ENCODE measurements around the gene HSF4. TPM values are rescaled to one million over a fixed set of nuclear protein-coding genes. Genes with fewer than 3 reads are reported as not detected.

Gene HSF4
- total RNA-seq, 2 experiments from 2014 or later: 8.1 to 17.0 TPM

DNA sequence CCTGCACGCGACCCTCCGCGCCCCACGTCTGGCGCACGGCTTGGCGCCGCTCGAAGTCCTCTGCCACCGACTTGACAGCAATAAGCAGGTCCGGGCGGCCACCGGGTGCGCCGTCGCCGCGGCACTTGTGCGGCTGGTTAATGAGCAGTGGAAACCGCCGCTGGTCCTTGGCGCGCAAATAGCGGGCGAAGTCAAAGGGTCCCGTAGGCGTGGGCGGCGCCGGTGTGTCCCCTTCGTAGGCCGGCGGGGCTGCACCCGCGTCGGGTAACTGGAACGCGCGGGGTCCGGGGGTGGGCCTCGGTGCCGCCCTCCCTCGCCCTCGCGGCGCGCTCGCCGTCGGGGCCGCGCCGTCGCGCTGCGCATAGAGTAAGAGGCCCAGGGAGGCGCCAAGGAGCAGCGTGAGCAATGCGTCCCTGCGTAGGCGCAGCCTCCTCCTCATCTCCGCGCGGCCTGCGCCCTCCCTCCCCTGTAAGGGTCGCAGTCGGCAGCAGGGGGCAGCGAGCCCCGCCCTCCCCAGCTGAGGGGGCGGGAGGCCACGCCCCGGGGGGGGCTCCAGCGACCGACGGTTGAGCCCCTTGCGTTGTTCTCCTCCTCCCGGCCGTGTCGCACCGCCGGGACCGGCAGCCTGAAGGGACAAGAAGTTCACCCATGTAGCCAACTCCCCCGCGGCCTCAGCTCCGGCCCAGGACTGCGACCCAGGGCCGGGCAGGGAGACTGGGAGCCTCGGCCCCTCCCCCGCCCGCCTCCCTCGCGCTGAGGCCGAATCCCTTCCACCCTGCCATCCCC lies 14.3 kb upstream of the HSF4 start:
- no peaks in the 10 kb centered on the region for H3K9me3 ChIP-seq (ENCODE audit: low read length)
- H3K27ac ChIP-seq (ENCODE audit: low read depth, low read length, poor library complexity, severe bottlenecking): no peak overlapping the region
- no peaks in the 10 kb centered on the region for H3K4me1 ChIP-seq (ENCODE audit: insufficient read depth, low read length, poor library complexity, severe bottlenecking)
- no peak overlapping the region for H3K4me3 ChIP-seq (ENCODE audit: low read depth, low read length, poor library complexity, severe bottlenecking)
- no TSS peak for BruUV-seq (replicated peaks)
- no peaks in the 10 kb centered on the region for H3K79me2 ChIP-seq (ENCODE audit: insufficient read depth, low read depth, low read length)
- POLR2A ChIA-PET: no interaction called here
- TF ChIP-seq EZH2phosphoT487 (IDR thresholded peaks at IDR 0.05; ENCODE audit: borderline replicate concordance, low read depth, low read length) (no peak), CTCF (conservative IDR thresholded peaks at IDR 0.05; ENCODE audit: low read length) (no peak)
- no peak overlapping the region for H3K4me2 ChIP-seq (ENCODE audit: low read length)
- no peaks in the 10 kb centered on the region for H4K20me1 ChIP-seq (ENCODE audit: insufficient read depth, low read length)
- DNase-seq (ENCODE audit: low spot score): no peak
- H3K36me3 ChIP-seq (ENCODE audit: insufficient read depth, low read length): peaks cover 37% of the 10 kb centered on the region
- no peaks in the 10 kb centered on the region for H3K9me2 ChIP-seq (ENCODE audit: insufficient read depth, low read length)
- CTCF ChIA-PET (ENCODE audit: unreplicated experiment): no interaction called here
- no peak overlapping the region for H2AFZ ChIP-seq (ENCODE audit: low read length)
- intact Hi-C loops (cut with micrococcal nuclease; ENCODE audit: unreplicated experiment): no loop called here

GRCh38 chr16:67150833-67151396 lies 13.6 kb upstream of the HSF4 start, which contains the start of gene B3GNT9:
TSS of gene B3GNT9 (minus strand) at chr16:67150998. CDS start at chr16:67150485, 513 bp downstream.
- H3K4me3 ChIP-seq (ENCODE audit: low read depth, low read length, poor library complexity, severe bottlenecking): no peak within 1 kb of the TSS
- ChIA-PET POLR2A (interaction anchor here (0.6 kb wide), 1 partner anchor 109 kb away, joined by 3 read pairs; no protein-coding TSS in a partner anchor), CTCF (ENCODE audit: unreplicated experiment) (no interaction called here)
- no peaks in the 10 kb centered on the region for H3K9me2 ChIP-seq (ENCODE audit: insufficient read depth, low read length)
- no peak within 1 kb of the TSS for H3K27ac ChIP-seq (ENCODE audit: low read depth, low read length, poor library complexity, severe bottlenecking)
- peaks cover 30% of the 10 kb centered on the region for H3K36me3 ChIP-seq (ENCODE audit: insufficient read depth, low read length)
- no peak for DNase-seq (ENCODE audit: low spot score)
- H3K79me2 ChIP-seq (ENCODE audit: insufficient read depth, low read depth, low read length): no peaks in the 10 kb centered on the region
- no peak within 1 kb of the TSS for H3K4me2 ChIP-seq (ENCODE audit: low read length)
- no peaks in the 10 kb centered on the region for H4K20me1 ChIP-seq (ENCODE audit: insufficient read depth, low read length)
- no peak for TF ChIP-seq CTCF (conservative IDR thresholded peaks at IDR 0.05; ENCODE audit: low read length)
- no peak for TF ChIP-seq EZH2phosphoT487 (IDR thresholded peaks at IDR 0.05; ENCODE audit: borderline replicate concordance, low read depth, low read length)
- no peak within 1 kb of the TSS for H2AFZ ChIP-seq (ENCODE audit: low read length)
- intact Hi-C loops (cut with micrococcal nuclease; ENCODE audit: unreplicated experiment): no loop called here
- no peaks in the 10 kb centered on the region for H3K4me1 ChIP-seq (ENCODE audit: insufficient read depth, low read length, poor library complexity, severe bottlenecking)
- H3K9me3 ChIP-seq (ENCODE audit: low read length): no peaks in the 10 kb centered on the region
- BruUV-seq (replicated peaks): no TSS peak
